SKM-1 treated with dmso at 0.1 percent for 144 hours (cell line): ENCODE data around the gene TNFRSF19.
A peak's percentile ranks its signal among the peaks of the same experiment; 100 is the strongest.
"Not testable (repeated sequence)": the region's sequence is repeated elsewhere in the genome, so short reads cannot be mapped to it uniquely, and the experiment has no call there.

Experiments
- DNase-seq: peaks from one replicate; lab custom pipeline; 2025; ENCODE audit not compliant: unreplicated experiment; lab: John Stamatoyannopoulos, UW

Gene TNFRSF19

DNA sequence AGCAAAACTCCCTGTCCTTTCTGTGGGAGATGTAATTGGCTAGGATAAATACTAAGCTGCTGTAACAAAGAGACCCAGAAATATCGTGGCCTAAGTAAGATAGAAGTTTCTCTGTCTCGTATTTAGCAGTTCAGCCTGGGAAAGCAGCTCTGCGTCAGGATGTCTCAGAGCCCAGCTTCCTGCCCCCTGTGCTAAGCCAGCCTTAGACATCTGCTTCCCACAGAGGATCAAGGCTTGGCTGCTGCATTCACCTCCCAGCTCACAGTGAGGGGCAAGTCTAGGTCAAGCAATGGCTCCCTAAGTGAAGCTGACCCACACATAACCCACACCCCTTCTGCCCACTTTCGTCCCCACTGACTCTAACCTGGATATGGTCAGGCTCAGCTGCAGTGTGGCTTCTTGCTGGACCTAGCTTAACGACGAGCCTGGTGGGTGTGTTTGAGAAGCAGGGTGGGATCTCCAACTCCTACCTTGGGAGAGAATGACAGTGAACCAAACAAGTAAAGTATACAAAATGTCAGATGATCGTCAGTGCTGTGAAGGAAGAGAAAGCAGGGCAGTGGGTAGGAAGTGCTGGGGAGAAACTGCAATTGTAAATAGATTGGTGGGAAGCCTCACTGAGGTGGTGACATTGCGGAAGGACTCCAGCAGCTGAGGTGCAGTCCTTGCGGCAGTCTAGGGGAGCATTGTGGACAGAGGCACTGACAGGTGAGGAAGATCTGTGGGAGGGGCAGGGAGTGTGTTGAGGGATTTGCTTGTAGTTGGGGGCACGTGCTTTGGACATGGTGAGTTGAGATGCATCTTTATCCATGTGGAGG, 82.9 kb downstream of the TNFRSF19 start:
- no peak for DNase-seq

DNA sequence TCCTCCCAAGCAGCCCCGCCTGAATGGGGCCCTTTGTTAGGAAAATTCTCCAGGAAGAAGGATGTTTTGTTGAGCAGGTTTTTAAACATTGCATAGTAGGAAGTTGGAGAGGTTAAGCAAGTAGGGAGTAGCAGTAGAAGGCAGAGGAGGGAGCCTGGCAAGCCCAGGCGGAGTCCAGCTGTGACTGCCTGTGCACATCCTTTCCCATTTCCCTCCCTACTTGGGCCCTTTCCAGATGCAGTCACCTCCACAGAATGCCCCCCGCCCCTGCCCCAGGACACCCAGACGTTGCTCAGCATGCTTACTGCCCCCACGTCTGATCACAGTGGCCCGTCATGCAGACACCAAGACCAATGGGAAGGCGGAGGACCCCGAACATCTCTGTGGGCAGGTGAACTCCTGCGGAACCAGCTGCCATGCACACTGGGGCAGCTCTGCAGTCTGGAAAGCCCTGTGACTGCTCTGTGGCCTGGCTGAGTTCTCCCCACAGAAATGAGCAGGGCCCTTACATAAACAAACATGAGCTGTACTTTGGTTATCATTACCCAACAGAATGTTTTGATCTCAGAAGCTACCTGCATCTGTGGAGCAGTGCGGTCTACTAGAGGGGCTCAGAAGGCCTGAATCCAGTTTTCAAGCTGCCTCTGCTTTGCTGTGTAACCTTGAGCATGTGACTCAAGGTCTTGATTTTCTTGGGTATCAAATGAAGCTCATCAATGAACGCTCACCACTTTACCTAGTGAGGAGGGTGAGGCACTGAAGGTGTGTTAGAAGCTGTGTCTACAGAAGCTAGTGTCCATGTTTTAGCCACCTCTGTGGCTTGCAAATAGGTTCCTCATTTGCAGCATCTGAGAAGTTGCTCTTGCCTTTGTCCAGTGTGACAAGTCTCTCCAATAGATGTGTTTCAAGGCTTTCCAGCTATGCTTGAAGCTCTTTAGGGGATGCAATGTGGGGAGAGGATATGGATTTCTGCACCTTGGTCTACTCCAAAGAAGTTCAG, 84.2 kb downstream of the TNFRSF19 start:
- peak; percentile 1 for DNase-seq

DNA sequence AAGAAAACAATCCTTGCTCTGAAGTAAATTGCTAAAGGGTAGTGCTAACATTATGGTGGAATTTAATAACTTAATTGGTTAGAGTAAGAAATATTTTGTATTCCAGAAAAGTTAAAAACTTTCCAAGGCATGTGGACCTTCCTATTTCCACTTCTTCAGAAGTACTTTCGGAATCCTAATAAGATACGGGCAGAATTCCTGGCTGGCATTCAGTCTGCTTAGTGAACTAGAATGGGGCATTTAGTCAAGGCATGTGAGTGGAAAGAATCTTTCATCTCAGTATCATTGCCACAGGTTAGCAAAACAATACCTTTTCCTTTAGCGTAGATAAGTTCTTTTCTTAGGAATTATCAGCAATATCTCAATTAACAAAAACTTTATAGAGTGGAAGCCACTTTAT, 85.1 kb downstream of the TNFRSF19 start:
- DNase-seq, result no peak

DNA sequence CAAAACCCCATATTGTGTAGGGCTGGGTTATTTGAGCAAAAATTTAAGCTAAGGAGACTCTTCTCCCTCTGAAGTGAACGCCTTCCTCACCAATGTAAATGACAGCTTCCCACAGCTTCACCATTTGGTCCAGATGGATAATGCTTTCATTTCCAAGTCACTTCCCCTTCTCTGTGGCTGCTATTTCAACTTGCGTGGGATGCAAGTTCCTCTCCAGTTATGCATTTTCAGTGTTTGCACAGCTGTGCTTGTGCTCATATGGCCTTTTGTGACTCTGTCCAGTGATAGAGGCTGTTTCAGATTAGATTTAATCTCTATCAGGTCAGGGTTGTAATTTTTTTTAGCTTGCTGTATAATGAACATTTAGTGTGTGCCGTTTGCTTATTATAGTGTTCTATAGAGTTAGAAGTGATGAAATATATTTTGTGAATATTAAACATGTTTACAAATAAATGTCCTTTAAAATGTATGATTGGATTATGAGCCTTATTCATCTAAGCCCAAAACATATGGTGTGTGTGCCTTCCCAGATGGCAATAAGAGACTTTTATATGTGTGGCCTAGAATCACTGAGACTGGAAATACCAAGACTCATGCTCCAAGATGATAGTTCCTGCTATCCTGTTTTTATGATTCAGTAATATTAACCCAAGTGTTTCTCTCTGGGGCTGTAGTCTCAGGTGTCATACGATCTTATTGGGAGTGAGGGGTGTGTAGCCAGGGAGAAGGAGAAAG, 86.6 kb downstream of the TNFRSF19 start:
- DNase-seq, result peak; percentile 72

DNA sequence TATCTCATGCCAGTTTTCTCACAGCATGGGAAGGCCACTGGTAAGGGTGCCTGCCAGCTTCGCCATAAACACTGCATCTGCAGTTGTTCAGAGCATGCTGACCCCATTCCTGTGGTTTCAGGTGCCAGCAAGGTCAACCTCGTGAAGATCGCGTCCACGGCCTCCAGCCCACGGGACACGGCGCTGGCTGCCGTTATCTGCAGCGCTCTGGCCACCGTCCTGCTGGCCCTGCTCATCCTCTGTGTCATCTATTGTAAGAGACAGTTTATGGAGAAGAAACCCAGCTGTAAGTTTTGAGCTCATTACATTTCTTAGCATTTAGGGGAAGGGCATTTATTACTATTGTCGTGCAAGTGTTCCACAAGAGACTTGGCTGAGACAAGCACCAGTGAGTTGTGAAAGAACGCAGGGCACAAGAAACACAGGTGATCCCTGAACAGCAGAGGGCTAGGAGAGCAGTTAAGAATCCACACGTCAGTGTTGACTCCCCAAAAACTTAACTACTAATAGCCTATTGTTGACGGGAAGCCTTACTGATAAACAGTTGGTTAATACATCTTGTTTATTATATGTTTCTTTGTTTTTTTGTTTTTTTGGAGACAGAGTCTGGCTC, 88.8 kb downstream of the TNFRSF19 start:
- no peak for DNase-seq

DNA sequence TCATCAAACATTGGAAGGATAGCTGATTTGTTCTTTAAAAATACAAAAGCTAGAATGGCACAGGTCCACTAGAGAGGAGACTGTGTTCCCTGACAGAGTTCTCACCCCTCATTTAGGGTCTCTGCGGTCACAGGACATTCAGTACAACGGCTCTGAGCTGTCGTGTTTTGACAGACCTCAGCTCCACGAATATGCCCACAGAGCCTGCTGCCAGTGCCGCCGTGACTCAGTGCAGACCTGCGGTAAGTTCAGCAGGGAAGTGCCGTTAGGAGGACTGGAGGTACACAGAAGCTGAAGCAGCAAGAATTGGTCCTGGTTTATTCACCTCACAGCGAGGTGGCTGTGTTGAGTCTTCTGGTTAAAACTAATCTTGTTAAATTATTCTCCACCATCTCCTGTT, 90.0 kb downstream of the TNFRSF19 start:
- DNase-seq, result no peak

DNA sequence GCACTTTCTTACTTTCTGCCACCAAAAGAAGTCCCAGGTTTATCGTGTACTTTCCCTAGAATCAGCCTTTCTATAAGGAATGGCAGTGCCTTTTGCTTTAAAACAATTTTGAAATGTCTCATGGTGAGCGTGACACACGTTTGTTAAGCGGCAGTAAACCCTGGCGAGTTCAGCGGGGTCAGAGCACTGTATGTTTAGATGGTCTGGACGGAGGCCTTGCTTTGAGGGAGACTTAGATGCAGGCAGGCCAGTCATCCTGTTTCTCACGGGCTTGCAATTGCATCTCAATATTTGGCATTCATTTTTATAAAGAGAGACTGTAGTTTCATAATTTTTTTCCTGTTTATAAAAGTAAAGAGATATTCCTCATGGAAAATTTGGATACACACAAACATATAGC, 96.4 kb downstream of the TNFRSF19 start:
- DNase-seq, result no peak

DNA sequence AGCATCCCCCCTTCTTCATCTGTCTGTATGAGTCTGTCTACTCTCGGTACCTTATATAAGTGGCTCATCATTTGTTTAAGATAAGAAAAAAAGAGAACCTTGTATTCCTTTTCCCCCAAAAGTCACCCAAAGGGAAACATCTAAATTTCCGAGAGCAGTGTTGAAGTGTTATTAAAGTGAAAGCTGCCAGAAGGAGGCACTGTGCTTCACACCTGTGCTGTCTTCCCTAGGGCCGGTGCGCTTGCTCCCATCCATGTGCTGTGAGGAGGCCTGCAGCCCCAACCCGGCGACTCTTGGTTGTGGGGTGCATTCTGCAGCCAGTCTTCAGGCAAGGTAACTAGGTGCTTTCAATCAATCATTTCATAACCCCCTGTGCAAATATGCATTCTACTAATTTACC, 97.5 kb downstream of the TNFRSF19 start:
- DNase-seq, result no peak

DNA sequence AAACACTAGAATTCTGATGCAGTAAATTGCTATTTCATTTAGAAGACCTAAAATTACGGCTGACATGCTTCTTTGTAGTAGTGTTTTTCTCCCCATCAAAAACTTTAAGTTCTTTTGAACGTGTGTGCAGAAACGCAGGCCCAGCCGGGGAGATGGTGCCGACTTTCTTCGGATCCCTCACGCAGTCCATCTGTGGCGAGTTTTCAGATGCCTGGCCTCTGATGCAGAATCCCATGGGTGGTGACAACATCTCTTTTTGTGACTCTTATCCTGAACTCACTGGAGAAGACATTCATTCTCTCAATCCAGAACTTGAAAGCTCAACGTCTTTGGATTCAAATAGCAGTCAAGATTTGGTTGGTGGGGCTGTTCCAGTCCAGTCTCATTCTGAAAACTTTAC, 98.3 kb downstream of the TNFRSF19 start:
- DNase-seq, result no peak

DNA sequence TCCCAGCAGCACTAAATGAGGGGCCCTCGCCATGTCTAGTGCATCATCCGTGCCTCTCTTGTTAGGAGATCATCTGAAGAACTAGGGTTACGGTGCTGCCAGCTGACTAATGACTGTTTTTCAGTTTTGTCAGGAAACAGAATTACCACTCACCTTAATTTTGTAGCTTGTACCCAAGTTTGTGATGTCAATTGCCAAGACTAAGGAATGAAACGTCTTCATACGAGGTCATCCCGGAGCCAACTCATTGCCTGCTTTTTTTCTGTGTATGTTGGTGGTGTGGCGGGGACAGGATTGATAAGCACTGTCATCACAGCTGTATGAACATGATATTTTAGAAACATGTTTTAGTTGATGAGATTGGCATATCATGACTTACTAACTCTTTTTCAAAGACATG, 100.6 kb downstream of the TNFRSF19 start:
- DNase-seq, result no peak

DNA sequence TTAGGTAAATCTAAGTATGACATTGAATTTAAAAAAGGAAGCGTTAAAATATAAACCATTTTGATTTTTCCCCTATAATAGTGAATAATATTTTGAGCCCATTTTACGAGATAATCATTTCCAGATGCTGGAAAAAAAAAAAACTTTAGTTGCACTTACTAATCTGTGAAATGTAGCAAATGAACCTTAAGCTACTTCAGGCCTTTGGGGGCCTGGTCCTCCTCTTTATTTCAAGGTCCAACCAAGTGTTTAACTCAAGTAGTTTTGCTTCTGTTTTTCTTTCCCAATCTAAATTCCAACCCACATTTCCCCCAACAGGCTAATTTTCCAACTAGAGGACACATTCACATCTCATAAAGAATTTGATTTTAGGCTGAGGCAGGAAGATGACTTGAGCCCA, 101.2 kb downstream of the TNFRSF19 start:
- DNase-seq, result no peak

DNA sequence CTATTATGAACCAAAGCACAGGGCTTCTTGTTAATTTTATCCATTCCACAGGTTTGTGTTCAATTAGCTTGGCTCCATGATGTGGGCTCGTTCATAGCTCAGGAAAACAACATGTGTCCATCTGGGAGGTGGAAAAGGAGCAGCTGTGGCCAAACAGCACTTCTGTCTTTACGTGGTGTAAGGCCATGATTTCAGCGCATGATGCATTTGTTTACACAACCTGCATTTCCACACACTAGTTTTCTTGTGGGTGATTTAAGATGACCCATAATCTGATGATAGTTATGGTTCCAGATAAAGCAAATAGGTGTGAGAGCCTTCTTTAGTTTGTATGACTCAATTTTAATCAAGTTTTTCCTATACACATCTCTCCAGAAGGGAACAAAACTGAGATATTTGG, 101.7 kb downstream of the TNFRSF19 start:
- DNase-seq, result no peak

DNA sequence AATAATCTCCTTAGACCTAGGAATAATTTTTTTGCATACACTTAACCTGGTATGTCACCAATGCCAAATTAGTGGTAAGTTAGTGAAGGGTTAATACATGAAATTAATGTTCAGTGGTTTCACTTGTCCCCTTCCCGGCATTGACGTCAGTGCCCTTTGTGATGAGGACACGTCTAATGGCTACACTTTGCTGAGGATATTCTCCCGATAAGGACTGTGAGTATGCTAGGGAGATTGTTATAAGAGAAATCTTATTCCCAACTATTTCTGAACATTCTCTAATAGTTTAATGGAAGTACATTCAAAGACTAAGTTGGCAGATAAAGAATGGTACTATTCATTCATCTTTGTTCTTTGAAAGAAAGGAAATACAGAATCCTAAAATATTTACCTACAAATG, 102.4 kb downstream of the TNFRSF19 start:
- no peak for DNase-seq

DNA sequence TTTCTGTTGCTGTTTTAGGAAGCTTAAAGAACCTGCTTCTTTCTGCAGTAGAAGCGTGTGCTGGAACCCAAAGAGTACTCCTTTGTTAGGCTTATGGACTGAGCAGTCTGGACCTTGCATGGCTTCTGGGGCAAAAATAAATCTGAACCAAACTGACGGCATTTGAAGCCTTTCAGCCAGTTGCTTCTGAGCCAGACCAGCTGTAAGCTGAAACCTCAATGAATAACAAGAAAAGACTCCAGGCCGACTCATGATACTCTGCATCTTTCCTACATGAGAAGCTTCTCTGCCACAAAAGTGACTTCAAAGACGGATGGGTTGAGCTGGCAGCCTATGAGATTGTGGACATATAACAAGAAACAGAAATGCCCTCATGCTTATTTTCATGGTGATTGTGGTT, 103.1 kb downstream of the TNFRSF19 start:
- no peak for DNase-seq

DNA sequence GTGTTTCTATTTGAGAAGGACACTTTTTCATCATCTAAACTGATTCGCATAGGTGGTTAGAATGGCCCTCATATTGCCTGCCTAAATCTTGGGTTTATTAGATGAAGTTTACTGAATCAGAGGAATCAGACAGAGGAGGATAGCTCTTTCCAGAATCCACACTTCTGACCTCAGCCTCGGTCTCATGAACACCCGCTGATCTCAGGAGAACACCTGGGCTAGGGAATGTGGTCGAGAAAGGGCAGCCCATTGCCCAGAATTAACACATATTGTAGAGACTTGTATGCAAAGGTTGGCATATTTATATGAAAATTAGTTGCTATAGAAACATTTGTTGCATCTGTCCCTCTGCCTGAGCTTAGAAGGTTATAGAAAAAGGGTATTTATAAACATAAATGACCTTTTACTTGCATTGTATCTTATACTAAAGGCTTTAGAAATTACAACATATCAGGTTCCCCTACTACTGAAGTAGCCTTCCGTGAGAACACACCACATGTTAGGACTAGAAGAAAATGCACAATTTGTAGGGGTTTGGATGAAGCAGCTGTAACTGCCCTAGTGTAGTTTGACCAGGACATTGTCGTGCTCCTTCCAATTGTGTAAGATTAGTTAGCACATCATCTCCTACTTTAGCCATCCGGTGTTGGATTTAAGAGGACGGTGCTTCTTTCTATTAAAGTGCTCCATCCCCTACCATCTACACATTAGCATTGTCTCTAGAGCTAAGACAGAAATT, 103.8 kb downstream of the TNFRSF19 start:
- no peak for DNase-seq

DNA sequence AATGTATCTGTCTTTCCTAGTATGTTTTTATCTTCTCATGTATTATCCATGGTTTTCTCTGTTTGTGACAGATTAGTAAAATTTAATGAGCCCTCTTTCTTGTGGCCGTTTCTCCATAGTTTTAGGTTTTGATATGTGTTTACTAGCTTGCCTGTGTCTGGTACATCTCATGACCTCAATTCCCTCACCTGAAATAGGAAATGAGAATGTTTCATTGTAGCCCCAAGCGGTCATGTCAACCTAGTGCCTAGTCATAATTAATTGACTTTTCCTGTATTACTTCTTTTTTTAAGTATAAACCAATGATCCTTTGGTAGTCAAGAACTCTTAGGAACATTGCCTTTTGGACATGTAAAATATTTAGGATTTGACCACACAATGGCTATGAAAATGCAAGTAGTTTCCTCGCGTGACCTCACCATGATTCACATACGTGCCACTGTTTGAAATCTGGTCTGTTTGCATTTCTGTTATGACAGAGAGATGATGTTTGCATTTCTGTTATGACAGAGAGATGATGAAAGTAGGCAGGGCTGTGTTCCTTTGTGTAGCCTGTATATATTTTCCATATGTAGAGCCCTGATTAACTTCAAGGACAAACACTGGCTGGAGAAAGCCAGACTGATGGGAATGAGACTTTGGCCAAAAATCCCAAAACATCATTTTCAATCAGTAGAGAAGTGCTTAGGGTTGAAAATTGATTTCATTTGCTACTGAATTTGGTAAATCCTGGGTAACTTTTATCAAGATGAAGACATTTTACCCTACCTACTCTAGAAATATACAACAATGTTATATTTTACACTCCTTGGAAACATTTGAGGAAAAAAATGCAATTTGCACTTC, 104.8 kb downstream of the TNFRSF19 start:
- no peak for DNase-seq

DNA sequence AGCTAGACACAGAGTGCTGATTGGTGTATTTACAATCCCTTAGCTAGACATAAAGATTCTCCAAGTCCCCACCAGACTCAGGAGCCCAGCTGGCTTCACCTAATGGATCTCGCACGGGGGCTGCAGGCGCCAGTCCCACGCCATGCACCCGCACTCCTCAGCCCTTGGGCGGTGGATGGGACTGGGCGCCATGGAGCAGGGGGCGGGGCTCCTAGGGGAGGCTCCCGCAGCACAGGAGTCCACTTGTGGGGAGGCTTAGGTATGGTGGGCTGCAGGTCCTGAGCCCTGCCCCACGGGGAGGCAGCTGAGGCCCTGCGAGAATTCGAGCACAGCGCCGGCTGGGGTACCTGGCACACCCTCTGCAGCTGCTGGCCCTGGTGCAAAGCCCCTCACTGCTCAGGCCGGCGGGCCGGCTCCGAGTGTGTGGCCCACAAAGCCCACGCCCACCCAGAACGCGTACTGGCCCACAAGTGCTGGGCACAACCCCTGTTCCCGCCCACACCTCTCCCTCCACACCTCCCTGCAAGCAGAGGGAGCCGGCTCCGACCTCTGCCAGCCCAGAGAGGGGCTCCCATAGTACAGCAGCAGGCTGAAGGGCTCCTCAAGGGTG, 107.6 kb downstream of the TNFRSF19 start:
- DNase-seq, result not testable (repeated sequence)

DNA sequence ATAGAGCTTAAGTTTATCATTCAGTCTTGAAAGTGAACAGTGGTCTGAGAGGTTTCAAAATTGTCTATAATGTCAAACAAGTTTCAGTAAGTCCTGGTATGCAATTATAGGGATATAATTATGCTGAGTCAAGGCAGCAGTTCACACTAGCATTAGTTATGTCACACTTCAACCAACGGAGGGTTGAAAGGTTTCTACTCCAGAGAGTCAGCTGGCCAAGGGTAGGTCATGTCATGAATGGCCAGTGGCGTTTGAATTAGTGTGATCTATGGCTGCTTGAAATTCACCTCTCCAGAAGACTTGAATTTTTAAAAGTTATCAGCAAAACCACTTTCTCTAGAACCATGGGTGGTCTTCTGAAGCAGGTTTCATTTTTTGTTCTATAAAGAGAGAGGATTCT, 108.6 kb downstream of the TNFRSF19 start:
- DNase-seq, result no peak

DNA sequence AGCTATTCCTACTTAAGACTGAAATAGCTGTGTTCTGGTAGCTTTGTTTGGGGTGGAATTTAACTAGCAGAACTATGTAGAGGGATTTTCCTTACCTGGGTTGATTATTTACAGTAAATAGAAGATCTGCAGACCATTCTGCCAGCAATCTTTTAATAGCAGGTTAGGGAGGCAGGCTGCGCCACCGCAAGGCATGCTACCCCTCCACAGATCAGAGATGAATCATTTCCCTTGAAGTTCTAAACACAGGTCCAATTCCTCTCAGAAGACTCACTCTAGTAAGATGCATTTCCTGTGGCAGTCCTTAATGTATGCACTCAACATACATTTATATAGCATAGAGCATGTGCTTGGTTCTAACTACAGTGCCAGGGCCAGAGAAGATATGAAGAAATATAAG, 109.0 kb downstream of the TNFRSF19 start:
- DNase-seq, result no peak
